ENCODE measurements around the gene SMARCC2. TPM values are rescaled to one million over a fixed set of nuclear protein-coding genes. Genes with fewer than 3 reads are reported as not detected.

SMARCC2 gene
- total RNA-seq, 2 donors from 2014 or later = 45.0 to 70.2 TPM

- no peaks in the 10 kb centered on the region for H3K27me3 ChIP-seq
- H3K4me3 ChIP-seq = peak overlapping the region; percentile 61 to 68
- no peaks in the 10 kb centered on the region for H3K36me3 ChIP-seq
- peak; percentile 28 to 39 for TF ChIP-seq CTCF (IDR thresholded peaks at IDR 0.05)
- peak overlapping the region; percentile 92 to 94 for H3K27ac ChIP-seq
- H3K4me1 ChIP-seq = peaks cover 0 to 24% of the 10 kb centered on the region in 2 donors
- peak; percentile 73 for DNase-seq (ENCODE audit: low spot score)
- no peaks in the 10 kb centered on the region for H3K9me3 ChIP-seq
Observed at GRCh38 chr12:56151672-56152131, 37.6 kb downstream of the SMARCC2 start.

DNA sequence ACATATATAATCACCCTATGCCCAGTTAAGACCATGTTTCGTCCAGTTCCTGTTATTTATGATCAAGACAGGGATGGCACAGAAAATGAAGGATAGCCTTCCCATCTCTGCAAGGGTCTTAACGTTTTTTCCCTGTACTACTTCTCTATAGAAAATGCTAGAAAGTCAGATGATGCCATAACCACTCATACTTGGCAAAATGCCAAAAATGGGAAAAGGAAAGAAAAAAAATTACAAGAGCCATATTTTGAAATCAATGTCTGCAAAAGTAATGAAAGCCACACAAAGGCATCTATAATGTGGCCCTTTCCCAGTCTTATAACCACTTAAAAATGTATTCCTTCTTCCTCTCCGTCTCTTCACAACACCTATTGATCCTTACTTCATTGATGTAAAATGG, 38.7 kb downstream of the SMARCC2 start:
- no peak for DNase-seq (ENCODE audit: low spot score)
- no peak for TF ChIP-seq CTCF (IDR thresholded peaks at IDR 0.05)
- no peak overlapping the region for H3K27ac ChIP-seq

DNA sequence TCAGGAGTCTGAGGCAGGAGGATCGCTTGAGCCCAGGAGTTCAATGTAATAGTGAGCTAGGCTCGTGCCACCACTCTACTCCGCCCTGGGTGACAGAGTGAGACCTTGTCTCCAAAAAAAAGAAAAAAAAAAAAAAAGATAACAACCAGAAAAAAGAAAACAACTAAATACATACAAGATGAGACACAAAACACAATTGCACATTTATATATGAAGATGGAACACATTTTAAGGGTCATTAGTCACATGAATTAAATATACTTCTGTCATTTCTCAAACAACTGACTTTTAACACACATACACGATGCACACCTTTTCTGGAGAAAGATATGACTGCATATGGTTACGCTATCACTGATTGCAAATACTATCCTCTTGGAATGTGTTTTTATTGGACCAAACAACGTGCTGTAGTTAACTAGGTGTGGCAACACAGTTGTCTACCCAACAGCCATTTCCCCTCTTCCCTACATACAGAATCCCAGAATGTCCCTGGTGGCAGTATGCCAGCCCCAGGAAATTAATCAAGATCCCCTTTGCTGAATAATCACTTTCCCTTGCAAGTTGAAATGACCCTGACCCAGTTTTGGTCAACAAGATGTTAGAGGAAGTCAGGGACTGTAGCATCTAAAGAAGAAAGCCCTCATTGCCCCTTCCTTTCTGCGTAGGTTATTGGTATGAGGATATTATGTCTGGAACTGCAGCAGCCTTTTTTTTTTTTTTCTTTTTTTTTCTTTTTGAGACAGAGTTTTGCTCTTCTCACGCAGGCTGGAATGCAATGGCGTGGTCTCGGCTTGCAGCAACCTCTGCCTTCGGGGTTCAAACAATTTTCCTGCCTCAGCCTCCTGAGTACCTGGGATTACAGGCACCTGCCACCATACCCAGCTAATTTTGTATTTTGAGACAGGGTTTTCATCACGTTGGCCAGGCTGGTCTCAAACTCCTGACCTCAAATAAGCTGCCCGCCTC, 42.5 kb downstream of the SMARCC2 start:
- Histone ChIP-seq H3K27ac (peak overlapping the region; percentile 11 to 22), H3K4me3 (no peak overlapping the region), H3K9me3 (no peaks in the 10 kb centered on the region), H3K4me1 (peaks cover 0 to 25% of the 10 kb centered on the region in 2 donors), H3K27me3 (no peaks in the 10 kb centered on the region), H3K36me3 (peaks cover 33% of the 10 kb centered on the region)
- TF ChIP-seq CTCF (IDR thresholded peaks at IDR 0.05) = no peak
- DNase-seq (ENCODE audit: low spot score) = no peak

More for the DNA sequence above, 38.7 kb downstream of the SMARCC2 start:
- no peak overlapping the region for H3K4me3 ChIP-seq
- H3K4me1 ChIP-seq = peaks cover 0 to 32% of the 10 kb centered on the region in 2 donors
- no peaks in the 10 kb centered on the region for H3K27me3 ChIP-seq
- H3K9me3 ChIP-seq = no peaks in the 10 kb centered on the region
- no peaks in the 10 kb centered on the region for H3K36me3 ChIP-seq

GRCh38 chr12:56145217-56145616, 44.1 kb downstream of the SMARCC2 start:
- no peaks in the 10 kb centered on the region for H3K9me3 ChIP-seq
- peaks cover 44% of the 10 kb centered on the region for H3K36me3 ChIP-seq
- no peaks in the 10 kb centered on the region for H3K27me3 ChIP-seq
- no peak for TF ChIP-seq CTCF (IDR thresholded peaks at IDR 0.05)
- peaks cover 0 to 18% of the 10 kb centered on the region in 2 donors for H3K4me1 ChIP-seq
- H3K27ac ChIP-seq = peak overlapping the region; percentile 59 to 74
- DNase-seq (ENCODE audit: low spot score) = no peak
- H3K4me3 ChIP-seq = no peak overlapping the region

DNA sequence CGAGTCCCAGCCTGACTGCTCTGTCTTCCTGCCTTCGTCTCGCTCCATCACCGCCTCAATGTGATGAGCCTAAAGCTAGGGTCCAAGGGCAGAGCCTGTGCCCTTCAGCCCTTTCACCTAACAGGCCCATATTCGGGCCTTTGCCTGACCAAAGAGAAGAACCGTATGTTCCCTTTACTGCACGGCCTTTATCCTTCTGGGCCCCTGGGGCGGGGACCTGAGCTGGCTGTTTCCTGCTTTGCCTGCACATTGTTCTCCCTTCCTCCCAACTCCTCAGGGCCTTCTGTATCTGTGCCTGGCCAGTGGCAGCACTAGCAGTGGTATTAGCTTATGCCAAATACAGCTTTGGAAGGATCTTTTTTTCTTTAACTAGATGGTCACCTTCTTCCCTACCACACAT, 45.4 kb downstream of the SMARCC2 start:
- Histone ChIP-seq H3K9me3 (no peaks in the 10 kb centered on the region), H3K4me3 (no peak overlapping the region), H3K27ac (peak overlapping the region; percentile 67 to 74), H3K27me3 (no peaks in the 10 kb centered on the region), H3K4me1 (peaks cover 0 to 18% of the 10 kb centered on the region in 2 donors), H3K36me3 (peaks cover 58% of the 10 kb centered on the region)
- DNase-seq (ENCODE audit: low spot score) = no peak
- TF ChIP-seq CTCF (IDR thresholded peaks at IDR 0.05) = no peak
